Activated CD4-positive, alpha-beta T cell treated with anti-CD3 and anti-CD28 coated beads for 48 hours (primary cell): ENCODE measurements around the gene CHIC2.
"Not testable (repeated sequence)": the region's sequence is repeated elsewhere in the genome, so short reads cannot be mapped to it uniquely, and the experiment has no call there.

Experiments
- DNase-seq: peaks from one replicate; pipeline ENCODE4 v3.0.0-alpha.2; 2020

Gene CHIC2

GRCh38 chr4:54064317-54065111 lies at the start of gene CHIC2:
CHIC2 (minus strand) TSS chr4:54064605; CDS start chr4:54064300, 305 bp downstream.
- peak; percentile 96 for DNase-seq

DNA sequence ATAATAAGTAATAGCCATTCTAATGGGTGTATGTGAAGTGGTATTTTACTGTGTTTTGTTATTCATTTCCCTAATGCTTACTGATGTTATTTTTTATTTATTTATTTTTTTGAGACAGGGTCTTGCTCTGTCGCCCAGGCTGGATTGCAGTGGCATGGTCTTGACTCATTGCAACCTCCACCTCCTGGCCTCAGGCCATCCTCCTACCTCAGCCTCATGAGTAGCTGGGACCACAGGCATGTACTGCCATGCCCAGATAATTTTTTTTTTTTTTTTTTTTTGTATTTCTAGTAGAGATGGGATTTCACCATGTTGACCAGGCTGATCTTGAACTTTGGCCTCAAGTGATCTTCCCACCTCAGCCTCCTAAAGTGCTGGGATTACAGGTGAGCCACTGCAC lies 48.8 kb upstream of the CHIC2 start:
- DNase-seq, result not testable (repeated sequence)

DNA sequence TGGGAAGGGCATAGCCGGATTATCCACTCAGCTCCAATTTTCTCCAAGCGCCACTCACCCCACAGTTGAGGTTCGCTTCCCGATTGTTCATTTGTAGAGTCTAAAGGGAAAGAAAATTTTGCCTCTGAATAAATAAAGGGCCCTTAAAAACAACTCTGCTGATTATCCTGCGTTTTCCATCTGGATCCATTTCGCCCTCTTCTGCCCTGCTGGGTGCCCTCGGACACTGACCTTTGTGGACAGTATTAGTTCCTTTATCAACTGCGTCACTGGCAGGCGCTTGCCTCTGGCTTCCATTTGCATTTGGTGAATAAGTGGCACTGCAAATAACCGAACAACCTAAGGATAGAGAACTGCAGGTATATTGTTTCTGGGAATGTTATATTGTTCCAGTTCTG lies 45.6 kb upstream of the CHIC2 start:
- DNase-seq, result no peak

DNA sequence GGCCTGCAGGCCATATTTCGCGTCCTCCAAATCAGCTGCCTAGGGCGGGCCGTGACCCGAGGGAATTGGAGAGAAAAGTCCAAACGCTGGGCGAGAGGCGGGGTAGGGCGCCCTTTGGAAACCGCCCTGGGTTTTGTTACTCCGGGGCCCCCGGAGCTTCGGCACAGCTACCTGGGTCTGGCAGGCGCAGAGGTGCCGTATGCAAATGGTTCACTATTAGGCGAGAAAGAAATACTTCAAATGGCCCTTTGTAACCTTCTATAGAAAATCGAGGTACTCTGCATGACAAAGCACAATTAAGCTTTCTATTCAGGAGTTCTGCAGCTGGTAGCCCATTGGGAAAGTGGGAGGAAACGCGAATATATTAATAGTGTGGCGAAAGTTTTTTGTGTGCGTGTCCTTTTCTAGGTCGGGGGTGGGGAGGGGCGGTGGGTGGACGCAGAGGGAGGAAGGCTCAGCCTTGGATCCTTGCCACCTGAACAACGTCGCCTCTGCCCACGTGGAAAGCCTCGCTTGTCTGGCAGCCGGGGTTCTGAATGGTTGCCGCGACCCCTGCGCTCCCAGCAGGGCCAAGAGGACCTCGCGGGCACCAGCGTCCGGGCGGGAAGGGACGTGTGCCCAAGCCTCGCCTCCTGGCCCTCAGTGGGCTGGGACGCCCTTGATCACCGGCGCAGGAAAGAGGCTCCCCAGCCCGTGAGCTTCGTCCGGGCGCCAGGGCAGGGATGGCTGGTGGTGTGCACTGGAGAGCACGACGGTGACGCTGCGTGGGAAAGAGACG lies 45.0 kb upstream of the CHIC2 start:
- DNase-seq, result no peak

GRCh38 chr4:54107951-54108748 lies 43.7 kb upstream of the CHIC2 start:
- no peak for DNase-seq

DNA sequence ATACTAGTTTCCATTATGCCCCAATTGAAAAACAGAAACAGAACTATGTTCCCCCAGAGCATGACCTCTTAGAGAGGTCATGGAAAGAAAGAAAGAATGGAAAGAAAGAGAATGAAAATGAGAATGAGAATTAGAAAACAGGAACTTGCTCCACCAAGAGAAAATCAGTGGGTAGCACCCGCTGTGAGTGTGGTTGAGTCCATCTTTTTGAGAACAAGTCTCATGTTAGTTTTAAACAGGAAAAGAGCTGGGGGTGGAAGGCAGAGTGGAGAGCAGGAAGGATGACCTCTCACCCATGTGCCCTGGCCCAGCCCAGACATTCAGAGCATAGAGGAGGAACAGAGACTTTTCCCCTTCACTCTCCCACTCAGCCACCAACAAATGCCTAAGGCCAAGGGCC lies 40.5 kb upstream of the CHIC2 start:
- DNase-seq, result no peak

DNA sequence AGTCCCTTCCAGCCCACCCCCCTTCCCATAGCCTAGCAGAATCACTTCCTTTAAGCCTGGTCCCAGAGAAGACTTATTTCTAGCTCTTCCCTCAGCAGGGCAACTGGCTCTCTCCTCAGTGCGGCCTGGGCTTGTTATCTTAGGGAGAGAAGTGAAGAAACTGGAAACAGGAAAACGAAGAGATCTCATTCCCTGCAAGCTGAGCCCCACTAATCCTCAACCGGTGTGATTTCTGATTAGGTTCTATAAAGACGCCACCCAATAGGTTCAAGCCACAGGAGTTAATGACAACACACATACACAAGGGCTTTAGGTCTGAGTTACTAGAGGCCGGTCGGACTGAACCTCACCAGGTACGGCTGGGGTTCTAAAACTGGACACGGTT lies 38.8 kb upstream of the CHIC2 start:
- no peak for DNase-seq

DNA sequence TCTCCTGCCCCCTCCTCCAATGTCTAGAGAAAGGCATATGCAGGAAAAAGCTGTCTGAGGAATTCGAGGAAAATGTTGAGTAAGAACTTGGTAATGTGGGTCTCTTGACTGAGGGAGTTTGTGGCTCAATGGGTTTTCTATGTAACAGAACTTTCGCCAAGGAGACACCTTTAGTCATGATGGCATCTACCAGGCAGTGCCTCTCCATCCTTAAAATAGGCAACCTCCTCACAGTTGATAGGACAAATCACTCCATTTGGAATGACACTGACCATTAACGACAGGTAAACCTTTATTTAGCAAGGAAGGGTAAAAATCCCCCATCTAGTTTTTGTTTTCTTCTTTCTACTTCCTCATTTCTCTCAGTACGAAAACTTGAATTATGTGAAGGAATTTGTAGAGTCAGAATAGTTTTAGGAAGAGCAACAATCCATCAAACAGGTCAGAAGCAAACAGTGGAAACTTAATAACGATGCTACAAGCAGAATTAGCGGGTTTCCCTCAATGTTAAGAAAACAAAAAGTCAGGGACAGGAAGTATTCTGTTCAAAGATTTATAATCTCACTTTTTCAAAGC lies 38.2 kb upstream of the CHIC2 start:
- no peak for DNase-seq

DNA sequence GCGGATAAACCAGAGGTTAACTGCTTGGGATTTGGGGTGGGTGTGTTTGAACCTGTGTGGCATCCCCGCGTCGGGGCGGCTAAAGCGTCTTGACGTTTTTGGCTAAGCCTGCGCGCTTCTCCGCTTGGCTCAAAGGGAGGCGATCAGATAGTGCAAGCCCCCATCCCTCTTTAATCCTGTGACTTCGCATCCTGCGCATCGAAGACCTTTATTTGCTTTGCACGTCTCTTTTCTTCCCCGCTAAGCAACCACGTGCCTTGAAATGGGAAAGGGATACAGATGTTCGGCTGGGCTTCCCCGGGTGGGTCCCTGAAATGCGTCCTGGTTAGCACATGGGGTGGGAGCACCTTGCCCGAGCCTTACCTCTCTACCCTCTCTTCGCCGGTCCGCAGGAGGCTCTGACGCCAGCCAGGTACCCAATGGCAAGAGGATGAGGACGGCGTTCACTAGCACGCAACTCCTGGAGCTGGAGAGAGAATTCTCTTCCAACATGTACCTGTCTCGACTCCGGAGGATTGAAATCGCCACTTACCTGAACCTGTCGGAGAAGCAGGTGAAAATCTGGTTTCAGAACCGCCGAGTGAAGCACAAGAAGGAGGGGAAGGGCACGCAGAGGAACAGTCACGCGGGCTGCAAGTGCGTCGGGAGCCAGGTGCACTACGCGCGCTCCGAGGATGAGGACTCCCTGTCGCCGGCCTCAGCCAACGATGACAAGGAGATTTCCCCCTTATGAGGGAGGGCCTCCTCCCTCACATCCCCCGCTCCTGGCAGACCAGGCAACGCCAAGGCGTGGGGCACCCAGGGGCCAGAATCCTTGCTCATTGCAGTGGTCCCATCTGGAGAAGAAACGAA lies 37.0 kb upstream of the CHIC2 start:
- no peak for DNase-seq

- no peak for DNase-seq
Measured at GRCh38 chr4:54100595-54101189, 36.3 kb upstream of the CHIC2 start.

DNA sequence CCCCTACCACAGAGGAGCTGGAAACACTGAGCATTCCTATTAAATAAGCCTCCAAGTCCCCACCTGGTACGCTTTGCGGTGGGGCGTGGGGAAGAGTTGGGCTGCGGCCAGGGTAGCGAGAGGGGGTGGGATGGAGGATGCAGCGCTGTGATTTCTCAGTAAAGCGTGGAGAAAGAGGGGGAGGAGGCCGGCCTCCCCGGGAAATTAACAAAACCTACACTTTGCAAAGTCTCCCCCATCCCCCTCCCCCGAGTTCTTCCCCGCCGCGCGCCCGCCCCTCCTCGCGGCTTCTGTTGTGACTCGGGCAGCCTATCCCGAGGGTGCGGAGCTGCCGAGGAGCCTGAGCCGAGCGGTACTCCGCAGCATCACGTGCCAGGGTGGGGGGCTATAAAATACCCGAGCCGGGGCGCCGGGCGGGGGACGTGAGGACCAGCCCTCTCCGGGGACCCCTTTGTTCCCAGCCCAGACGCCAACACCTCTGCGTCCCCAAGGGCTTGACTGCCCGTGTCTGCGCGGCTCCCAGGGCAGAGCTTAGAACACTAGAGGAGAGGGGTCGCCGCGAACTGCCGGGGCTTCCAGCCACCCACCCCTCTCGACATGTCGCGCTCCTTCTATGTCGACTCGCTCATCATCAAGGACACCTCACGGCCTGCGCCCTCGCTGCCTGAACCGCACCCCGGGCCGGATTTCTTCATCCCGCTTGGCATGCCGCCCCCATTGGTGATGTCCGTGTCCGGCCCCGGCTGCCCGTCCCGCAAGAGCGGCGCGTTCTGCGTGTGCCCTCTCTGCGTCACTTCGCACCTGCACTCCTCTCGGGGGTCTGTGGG lies 35.6 kb upstream of the CHIC2 start, which contains the start of gene GSX2:
Gene GSX2 (plus strand): TSS at position 416 of the 827 bp plus-strand sequence. CDS start 182 bp downstream, at position 598.
- no peak for DNase-seq

DNA sequence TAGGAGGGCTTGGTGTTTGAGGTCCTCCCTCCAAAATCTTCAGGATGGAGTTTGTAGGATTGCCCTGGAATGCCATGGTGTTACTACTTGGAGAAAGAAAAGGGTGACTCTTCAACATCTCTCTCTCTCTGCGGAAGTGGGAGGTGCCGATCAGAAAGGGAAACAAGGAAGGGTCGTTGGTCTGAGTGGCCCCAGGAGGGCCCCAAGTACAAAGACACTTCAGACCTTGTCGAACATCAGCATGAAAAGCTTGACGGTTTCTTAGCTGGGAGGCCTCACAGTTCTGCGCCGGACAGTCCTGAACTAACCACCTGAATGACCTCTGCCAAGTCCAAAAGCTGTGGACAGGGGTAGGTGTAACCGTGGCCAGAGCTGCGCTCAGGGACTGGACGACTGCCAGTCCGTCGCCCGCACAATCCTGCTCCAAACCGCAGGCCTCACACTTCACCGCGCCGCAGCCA lies 34.9 kb upstream of the CHIC2 start:
- no peak for DNase-seq

GRCh38 chr4:54098375-54098774 lies 34.0 kb upstream of the CHIC2 start:
- no peak for DNase-seq

GRCh38 chr4:54097152-54097551 lies 32.7 kb upstream of the CHIC2 start:
- DNase-seq, result no peak

GRCh38 chr4:54096295-54096962 lies 32.0 kb upstream of the CHIC2 start:
- DNase-seq, result no peak

DNA sequence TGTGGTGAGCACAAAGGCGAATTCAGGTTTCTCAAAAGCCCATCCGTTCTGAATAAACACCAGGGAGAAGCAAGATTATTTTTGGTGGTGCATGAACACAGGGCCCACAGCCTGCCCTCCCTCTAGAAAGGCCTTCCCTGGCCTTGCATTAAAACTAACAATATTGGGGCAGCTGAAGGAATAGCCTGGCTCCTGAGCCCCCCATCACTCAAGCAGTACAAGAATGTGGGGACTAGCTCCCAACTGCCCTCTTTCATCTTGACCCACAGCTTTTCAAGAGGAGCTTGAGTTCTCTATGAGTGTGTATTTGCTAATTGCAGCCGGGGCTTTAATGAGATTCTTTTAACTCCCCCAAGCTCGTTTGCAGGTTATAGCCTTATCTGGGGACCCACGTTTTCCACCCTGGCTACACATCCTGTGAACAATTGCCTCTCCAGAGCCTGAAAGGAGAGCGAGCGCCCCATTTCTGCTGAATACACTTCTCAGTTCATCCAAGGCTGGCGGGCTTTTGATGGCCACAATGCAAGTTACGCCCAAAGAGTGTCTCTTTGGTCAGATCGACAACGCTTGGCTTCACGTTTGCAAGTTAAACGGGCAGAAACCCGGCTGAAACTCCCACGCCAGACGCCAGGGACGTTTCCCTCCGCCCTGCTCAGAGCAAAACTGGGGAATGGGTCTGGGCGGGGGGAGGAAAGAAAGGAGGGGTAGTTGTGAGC lies 30.9 kb upstream of the CHIC2 start:
- no peak for DNase-seq

DNA sequence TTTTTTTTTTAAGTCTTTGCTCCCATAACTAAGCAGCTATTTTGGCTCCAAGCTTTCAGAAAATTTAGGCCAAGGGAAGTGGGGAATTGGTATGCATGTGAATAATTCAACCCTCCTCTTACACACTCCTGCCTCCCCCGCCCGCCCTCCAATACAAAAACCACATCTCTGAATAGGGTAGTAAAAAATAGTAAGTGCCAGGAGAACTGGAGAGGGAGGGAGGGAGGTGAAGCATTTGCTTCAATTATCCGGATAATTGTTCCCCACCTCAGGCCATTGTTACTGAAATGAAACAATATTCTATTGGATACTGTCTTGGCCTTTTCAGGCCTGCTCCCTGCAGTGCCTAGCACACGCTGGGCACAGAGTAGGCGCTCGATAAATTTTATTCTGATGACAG lies 30.0 kb upstream of the CHIC2 start:
- no peak for DNase-seq

- peak; percentile 51 for DNase-seq
Measured at GRCh38 chr4:54093324-54094240, 29.2 kb upstream of the CHIC2 start.
